ENCODE measurements around the gene MRPL4. TPM values are rescaled to one million over a fixed set of nuclear protein-coding genes. Genes with fewer than 3 reads are reported as not detected.
A peak's percentile ranks its signal among the peaks of the same experiment; 100 is the strongest.

The MRPL4 gene
- total and polyA plus RNA-seq, 2 of the 13 experiments (the other 11 are each of a cell fraction or from before 2014, with no cell fraction given): 40.6 to 42.5 TPM

- TF ChIP-seq, protein P1, sequence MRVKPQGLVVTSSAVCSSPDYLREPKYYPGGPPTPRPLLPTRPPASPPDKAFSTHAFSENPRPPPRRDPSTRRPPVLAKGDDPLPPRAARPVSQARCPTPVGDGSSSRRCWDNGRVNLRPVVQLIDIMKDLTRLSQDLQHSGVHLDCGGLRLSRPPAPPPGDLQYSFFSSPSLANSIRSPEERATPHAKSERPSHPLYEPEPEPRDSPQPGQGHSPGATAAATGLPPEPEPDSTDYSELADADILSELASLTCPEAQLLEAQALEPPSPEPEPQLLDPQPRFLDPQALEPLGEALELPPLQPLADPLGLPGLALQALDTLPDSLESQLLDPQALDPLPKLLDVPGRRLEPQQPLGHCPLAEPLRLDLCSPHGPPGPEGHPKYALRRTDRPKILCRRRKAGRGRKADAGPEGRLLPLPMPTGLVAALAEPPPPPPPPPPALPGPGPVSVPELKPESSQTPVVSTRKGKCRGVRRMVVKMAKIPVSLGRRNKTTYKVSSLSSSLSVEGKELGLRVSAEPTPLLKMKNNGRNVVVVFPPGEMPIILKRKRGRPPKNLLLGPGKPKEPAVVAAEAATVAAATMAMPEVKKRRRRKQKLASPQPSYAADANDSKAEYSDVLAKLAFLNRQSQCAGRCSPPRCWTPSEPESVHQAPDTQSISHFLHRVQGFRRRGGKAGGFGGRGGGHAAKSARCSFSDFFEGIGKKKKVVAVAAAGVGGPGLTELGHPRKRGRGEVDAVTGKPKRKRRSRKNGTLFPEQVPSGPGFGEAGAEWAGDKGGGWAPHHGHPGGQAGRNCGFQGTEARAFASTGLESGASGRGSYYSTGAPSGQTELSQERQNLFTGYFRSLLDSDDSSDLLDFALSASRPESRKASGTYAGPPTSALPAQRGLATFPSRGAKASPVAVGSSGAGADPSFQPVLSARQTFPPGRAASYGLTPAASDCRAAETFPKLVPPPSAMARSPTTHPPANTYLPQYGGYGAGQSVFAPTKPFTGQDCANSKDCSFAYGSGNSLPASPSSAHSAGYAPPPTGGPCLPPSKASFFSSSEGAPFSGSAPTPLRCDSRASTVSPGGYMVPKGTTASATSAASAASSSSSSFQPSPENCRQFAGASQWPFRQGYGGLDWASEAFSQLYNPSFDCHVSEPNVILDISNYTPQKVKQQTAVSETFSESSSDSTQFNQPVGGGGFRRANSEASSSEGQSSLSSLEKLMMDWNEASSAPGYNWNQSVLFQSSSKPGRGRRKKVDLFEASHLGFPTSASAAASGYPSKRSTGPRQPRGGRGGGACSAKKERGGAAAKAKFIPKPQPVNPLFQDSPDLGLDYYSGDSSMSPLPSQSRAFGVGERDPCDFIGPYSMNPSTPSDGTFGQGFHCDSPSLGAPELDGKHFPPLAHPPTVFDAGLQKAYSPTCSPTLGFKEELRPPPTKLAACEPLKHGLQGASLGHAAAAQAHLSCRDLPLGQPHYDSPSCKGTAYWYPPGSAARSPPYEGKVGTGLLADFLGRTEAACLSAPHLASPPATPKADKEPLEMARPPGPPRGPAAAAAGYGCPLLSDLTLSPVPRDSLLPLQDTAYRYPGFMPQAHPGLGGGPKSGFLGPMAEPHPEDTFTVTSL (CRISPR knock-in tag; IDR thresholded peaks at IDR 0.05; ENCODE audit: borderline replicate concordance): no peak
- TF ChIP-seq ZMAT3 (CRISPR knock-in tag; conservative IDR thresholded peaks at IDR 0.05) (no peak), SIX4 (CRISPR knock-in tag; IDR thresholded peaks at IDR 0.05) (no peak), HNRNPK (IDR thresholded peaks at IDR 0.05; ENCODE audit: low read depth, low read length, poor library complexity, severe bottlenecking) (no peak), CTCF (CRISPR knock-in tag; IDR thresholded peaks at IDR 0.05) (no peak), REPIN1 (CRISPR knock-in tag; IDR thresholded peaks at IDR 0.05; ENCODE audit: borderline replicate concordance, low read depth) (0 out of 2 replicates have a peak, but pooled peaks have one; percentile 4), RFXANK (CRISPR knock-in tag; IDR thresholded peaks at IDR 0.05) (no peak), SNAPC4 (CRISPR knock-in tag; IDR thresholded peaks at IDR 0.05) (peak; percentile 75; the same call in 1 of the 2 replicates), KLF15 (CRISPR knock-in tag; IDR thresholded peaks at IDR 0.05; ENCODE audit: borderline replicate concordance) (0 out of 2 replicates have a peak, but pooled peaks have one; percentile 73), IKZF1 (IDR thresholded peaks at IDR 0.05) (no peak), SOX5 (CRISPR knock-in tag; IDR thresholded peaks at IDR 0.05; ENCODE audit: borderline replicate concordance) (no peak), RARG (CRISPR knock-in tag; IDR thresholded peaks at IDR 0.05; ENCODE audit: low read depth) (no peak), ZNF33B (CRISPR knock-in tag; IDR thresholded peaks at IDR 0.05) (no peak), FOXO1 (CRISPR knock-in tag; IDR thresholded peaks at IDR 0.05) (no peak)
- TF ChIP-seq, protein P2, sequence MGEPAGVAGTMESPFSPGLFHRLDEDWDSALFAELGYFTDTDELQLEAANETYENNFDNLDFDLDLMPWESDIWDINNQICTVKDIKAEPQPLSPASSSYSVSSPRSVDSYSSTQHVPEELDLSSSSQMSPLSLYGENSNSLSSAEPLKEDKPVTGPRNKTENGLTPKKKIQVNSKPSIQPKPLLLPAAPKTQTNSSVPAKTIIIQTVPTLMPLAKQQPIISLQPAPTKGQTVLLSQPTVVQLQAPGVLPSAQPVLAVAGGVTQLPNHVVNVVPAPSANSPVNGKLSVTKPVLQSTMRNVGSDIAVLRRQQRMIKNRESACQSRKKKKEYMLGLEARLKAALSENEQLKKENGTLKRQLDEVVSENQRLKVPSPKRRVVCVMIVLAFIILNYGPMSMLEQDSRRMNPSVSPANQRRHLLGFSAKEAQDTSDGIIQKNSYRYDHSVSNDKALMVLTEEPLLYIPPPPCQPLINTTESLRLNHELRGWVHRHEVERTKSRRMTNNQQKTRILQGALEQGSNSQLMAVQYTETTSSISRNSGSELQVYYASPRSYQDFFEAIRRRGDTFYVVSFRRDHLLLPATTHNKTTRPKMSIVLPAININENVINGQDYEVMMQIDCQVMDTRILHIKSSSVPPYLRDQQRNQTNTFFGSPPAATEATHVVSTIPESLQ (CRISPR knock-in tag; conservative IDR thresholded peaks at IDR 0.05): no peak
These were observed 37.3 kb downstream of the MRPL4 start (continued) for GRCh38 chr19:10289167-10289835.

All from HepG2 (cell line).